ENCODE data around the gene STK4.
"Not testable (repeated sequence)": the region's sequence is repeated elsewhere in the genome, so short reads cannot be mapped to it uniquely, and the experiment has no call there.

The STK4 gene

DNA sequence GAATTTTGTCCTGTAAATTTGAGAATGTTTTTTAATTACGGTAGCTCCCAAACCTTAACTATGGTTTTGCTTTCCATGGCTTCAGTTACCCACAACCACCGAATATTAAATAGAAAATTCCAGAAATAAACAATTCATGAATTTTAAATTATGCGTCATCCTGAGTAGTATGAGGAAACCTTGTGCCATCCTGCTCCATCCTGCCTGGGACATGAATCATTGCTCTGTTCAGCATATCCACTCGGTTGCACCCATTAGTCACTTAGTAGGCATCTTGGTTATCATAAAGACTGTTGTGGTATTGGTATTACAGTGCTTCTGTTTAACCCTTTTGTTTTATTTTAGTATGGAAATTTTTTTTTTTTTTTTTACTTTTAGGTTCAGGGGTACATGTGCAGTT is 94.9 kb downstream of the STK4 start:
- Mint-ChIP-seq H3K27ac (no peak overlapping the region), H3K27me3 (ENCODE audit: low read depth, poor library complexity) (peaks cover 4% of the 10 kb centered on the region), H3K4me1 (no peaks in the 10 kb centered on the region), H3K9me3 (peaks cover 13% of the 10 kb centered on the region), H3K36me3 (ENCODE audit: low read depth) (peaks cover 37% of the 10 kb centered on the region), H3K4me3 (no peak overlapping the region)
- TF ChIP-seq, protein P1, sequence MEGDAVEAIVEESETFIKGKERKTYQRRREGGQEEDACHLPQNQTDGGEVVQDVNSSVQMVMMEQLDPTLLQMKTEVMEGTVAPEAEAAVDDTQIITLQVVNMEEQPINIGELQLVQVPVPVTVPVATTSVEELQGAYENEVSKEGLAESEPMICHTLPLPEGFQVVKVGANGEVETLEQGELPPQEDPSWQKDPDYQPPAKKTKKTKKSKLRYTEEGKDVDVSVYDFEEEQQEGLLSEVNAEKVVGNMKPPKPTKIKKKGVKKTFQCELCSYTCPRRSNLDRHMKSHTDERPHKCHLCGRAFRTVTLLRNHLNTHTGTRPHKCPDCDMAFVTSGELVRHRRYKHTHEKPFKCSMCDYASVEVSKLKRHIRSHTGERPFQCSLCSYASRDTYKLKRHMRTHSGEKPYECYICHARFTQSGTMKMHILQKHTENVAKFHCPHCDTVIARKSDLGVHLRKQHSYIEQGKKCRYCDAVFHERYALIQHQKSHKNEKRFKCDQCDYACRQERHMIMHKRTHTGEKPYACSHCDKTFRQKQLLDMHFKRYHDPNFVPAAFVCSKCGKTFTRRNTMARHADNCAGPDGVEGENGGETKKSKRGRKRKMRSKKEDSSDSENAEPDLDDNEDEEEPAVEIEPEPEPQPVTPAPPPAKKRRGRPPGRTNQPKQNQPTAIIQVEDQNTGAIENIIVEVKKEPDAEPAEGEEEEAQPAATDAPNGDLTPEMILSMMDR (IDR thresholded peaks at IDR 0.05): no peak
- DNase-seq: no peak

- DNase-seq; H3K4me1 Mint-ChIP-seq; H3K4me3 Mint-ChIP-seq; H3K27ac Mint-ChIP-seq; H3K27me3 Mint-ChIP-seq (ENCODE audit: low read depth, poor library complexity): not testable (repeated sequence)
- Mint-ChIP-seq H3K36me3 (ENCODE audit: low read depth) (peaks cover 37% of the 10 kb centered on the region), H3K9me3 (peaks cover 13% of the 10 kb centered on the region)
Observed at GRCh38 chr20:45063107-45063506, 96.8 kb downstream of the STK4 start.

DNA sequence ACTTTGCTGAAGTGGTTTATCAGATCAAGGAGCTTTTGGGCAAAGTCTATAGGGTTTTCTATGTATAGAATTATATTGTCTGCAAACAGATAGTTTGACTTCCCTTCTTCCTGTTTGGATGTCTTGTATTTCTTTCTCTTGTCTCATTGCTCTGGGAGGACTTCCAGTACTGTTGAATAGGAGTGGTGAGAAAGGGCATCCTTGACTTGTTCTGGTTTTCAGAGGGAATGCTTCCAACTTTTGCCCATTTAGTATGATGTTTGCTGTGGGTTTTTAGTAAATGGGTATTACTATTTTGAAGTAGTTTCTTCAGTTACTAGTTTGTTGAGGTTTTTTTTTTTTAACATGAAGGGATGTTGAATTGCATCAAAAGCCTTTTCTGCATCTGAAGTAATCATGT is 98.5 kb downstream of the STK4 start:
- Mint-ChIP-seq H3K4me1 (no peaks in the 10 kb centered on the region), H3K36me3 (ENCODE audit: low read depth) (peaks cover 38% of the 10 kb centered on the region), H3K27me3 (ENCODE audit: low read depth, poor library complexity) (peaks cover 4% of the 10 kb centered on the region), H3K4me3 (no peak overlapping the region), H3K9me3 (peaks cover 13% of the 10 kb centered on the region), H3K27ac (no peak overlapping the region)
- no peak for DNase-seq
- TF ChIP-seq, protein P1 (IDR thresholded peaks at IDR 0.05): no peak

DNA sequence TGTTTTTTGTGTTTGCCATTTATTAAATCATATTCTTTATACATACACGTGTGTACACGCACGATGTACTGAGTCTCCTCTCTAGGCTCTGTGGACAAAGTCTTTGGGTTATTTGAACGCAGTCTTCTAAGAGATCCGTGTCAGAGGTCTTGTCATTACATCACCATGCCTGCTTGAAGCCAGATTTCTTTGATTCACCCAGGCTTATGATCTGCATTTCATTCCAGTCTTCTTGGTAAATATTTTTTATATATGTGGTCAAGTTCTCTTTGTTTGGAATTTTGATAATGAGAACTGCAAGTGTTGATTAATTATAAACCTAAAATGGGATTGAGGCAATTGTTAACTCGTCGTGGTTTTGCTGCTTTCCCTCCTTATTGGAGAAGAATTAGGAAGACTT is 100.1 kb downstream of the STK4 start:
- TF ChIP-seq, protein P1 (IDR thresholded peaks at IDR 0.05): no peak
- DNase-seq: no peak
- Mint-ChIP-seq H3K27me3 (ENCODE audit: low read depth, poor library complexity) (peaks cover 4% of the 10 kb centered on the region), H3K27ac (no peak overlapping the region), H3K4me3 (no peak overlapping the region), H3K36me3 (ENCODE audit: low read depth) (peaks cover 43% of the 10 kb centered on the region), H3K9me3 (peaks cover 13% of the 10 kb centered on the region), H3K4me1 (peaks cover 4% of the 10 kb centered on the region)

GRCh38 chr20:45067087-45067486 is 100.8 kb downstream of the STK4 start:
- TF ChIP-seq, protein P1 (IDR thresholded peaks at IDR 0.05): no peak
- no peak for DNase-seq
- Mint-ChIP-seq H3K9me3 (peaks cover 13% of the 10 kb centered on the region), H3K27ac (no peak overlapping the region), H3K4me1 (peaks cover 5% of the 10 kb centered on the region), H3K36me3 (ENCODE audit: low read depth) (peaks cover 38% of the 10 kb centered on the region), H3K4me3 (no peak overlapping the region), H3K27me3 (ENCODE audit: low read depth, poor library complexity) (peaks cover 4% of the 10 kb centered on the region)

GRCh38 chr20:45067558-45067957 is 101.2 kb downstream of the STK4 start:
- H3K4me3 Mint-ChIP-seq: no peak overlapping the region
- TF ChIP-seq, protein P1 (IDR thresholded peaks at IDR 0.05): no peak
- DNase-seq: no peak
- peaks cover 34% of the 10 kb centered on the region for H3K36me3 Mint-ChIP-seq (ENCODE audit: low read depth)
- H3K9me3 Mint-ChIP-seq: peaks cover 13% of the 10 kb centered on the region
- H3K27me3 Mint-ChIP-seq (ENCODE audit: low read depth, poor library complexity): peaks cover 4% of the 10 kb centered on the region
- H3K27ac Mint-ChIP-seq: no peak overlapping the region
- peaks cover 7% of the 10 kb centered on the region for H3K4me1 Mint-ChIP-seq
